ENCODE measurements around the gene SMURF1.

DNA sequence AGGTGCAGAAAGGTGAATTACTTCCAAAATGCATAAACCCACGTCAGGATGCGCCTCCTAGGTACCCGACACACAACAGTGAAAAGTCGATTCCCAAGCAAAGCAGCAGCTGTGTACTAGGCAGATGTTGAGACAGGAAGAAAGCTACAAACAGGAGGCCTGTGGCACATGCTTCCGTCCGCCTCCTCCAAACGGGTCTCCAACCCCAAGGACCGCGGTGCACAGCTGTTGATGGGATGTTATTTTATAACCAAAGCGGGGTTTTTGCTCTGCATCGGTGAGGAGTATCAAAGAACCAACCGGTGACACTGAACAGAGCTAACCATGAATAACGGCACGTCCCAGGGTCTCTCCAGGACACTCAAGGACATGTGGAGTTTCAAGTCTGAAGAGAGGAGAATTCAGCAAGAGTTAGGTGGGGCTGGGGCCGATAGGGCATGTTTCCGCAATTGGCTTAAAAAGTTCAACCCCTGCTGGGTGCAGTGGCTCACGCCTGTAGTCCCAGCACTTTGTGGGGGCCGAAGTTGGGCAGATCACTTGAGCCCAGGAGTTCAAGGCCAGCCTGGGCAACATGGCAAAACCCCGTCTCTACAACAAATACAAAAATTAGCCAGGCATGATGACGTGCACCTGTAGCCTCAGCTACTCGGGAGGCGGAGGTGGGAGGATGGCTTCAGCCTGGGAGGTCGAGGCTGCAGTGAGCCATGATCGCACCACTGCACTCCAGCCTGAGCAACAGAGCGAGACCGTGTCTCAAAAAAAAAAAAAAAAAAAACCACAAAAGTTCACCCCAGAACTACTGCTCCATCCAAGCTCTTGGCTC is 108.0 kb downstream of the SMURF1 start:
- TF ChIP-seq REST (IDR thresholded peaks at IDR 0.05; ENCODE audit: insufficient read depth in 1 of 2, low read depth in 2 of 2, low read length in 2 of 2), result no peak
- TF ChIP-seq POLR2AphosphoS5 (IDR thresholded peaks at IDR 0.05; ENCODE audit: low read depth, low read length), result no peak

Measured in PFSK-1 (cell line).